Stimulated activated CD8-positive, alpha-beta memory T cell treated with anti-CD3 and anti-CD28 coated beads, Interleukin-4, amount 100 ng/mL, for 48 hours (primary cell): ENCODE results near the gene ZNF354B.
"Not testable (repeated sequence)": the region's sequence is repeated elsewhere in the genome, so short reads cannot be mapped to it uniquely, and the experiment has no call there.

ENCODE experiments used
- DNase-seq: peaks from one replicate; pipeline ENCODE4 v3.0.0-alpha.2; 2020

ZNF354B gene

GRCh38 chr5:178859625-178860521, at the start of gene ZNF354B:
ZNF354B (plus strand) TSS chr5:178859953; CDS start chr5:178861048, 1,095 bp downstream.
- peak; percentile 84 for DNase-seq

- DNase-seq = no peak
Observed at GRCh38 chr5:178817506-178817905, 42.2 kb upstream of the ZNF354B start.

DNA sequence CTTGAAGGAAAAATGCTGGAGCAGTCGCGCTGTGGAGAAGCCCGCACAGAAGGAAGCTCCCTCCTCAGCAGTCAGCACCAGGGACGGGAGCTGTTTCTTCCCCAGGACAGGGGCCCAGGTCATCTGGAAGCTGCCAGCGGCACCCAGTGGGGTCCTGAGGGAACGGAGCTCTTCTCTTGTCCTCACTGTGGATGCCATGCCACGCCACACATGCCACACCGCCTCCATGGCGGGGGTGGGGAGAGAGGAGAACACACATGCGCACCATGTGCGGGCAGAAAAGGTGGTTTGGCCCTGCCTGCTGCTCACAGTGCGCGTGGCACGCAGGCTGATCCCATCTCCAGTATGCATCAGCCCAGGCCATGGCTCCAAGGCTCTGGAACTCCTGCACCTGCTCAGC, 41.7 kb upstream of the ZNF354B start:
- no peak for DNase-seq

DNA sequence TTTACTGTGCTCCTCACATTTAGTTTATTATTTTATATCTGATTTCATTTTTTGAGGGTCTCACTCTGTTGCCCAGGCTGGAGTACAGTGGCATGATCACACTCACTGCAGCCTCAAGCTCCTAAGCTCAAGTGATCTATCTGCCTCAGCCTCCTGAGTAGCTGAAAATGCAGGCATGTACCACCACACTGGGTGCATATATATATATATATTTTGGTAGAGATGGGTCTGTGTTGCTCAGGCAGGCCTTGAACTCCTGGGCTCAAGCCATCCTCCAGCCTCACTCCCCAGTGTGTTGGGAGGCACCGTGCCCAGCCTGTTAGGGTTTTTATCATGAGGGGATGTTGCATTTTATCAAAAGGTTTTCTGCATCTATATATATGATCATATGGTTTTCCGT, 39.8 kb upstream of the ZNF354B start:
- DNase-seq = no peak

GRCh38 chr5:178825444-178825843, 34.3 kb upstream of the ZNF354B start:
- DNase-seq = no peak

GRCh38 chr5:178826216-178826615, 33.5 kb upstream of the ZNF354B start:
- DNase-seq = no peak

- DNase-seq = no peak
Observed at GRCh38 chr5:178827636-178828035, 32.1 kb upstream of the ZNF354B start.

GRCh38 chr5:178831049-178831448, 28.7 kb upstream of the ZNF354B start:
- no peak for DNase-seq

DNA sequence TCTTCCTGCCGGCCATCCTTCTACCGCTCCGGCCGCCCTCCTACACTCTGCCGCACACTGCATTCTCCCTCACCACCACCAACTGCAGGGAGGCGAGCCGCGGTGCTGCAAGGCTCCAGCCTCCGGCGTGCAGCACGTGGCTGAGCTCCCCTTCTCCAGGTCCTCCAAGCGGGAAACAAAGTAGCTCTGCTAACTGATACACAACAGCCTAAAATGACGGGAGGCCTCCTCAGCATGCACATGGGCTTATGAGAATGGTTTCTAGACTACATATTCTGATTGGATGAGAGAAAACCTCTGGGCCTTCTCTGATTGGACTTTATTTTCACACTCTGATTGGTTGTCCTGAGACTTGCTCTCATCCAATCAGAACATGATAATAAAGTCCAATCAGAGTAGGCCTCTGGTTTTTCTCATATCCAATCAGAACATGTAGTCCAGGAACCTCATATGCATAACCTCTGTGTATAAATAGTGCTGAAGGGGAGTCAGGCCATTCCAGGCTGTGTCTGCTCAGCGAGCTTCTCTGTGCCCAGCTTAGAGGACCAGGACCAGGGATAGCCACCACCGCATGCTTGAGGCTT, 27.0 kb upstream of the ZNF354B start:
- no peak for DNase-seq

- DNase-seq = no peak
Observed at GRCh38 chr5:178836628-178837027, 23.1 kb upstream of the ZNF354B start.

DNA sequence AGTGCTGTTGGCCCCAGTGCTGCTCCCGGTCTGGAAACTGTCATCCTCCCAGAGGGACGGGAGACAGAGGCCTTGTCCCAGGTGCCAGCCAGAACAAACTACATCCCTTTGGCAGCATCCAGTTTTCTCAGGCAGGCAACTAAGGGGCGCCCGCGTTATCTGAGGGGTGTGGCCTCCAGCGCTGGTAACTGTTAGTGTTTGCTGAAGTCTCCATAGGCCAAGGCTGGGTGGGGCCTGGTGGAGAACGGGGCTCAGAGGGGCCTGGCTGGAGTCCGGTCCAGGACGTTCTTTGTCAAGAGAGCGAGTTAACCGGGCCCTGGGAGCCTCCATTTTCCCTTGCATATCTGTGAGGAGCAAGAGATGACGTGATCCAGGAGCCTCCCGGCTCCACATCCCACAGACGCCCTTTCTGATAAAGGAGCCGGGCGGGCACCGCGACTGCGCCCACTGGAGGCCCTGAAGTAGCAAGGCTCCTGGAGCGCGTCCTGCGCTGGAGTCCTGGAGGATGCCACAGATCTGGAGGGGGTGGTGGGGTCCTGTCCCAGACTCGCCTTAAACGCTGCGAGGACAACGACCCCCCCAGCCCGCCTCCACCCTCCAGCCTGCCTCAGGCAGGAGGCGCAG, 20.9 kb upstream of the ZNF354B start:
- not testable (repeated sequence) for DNase-seq

DNA sequence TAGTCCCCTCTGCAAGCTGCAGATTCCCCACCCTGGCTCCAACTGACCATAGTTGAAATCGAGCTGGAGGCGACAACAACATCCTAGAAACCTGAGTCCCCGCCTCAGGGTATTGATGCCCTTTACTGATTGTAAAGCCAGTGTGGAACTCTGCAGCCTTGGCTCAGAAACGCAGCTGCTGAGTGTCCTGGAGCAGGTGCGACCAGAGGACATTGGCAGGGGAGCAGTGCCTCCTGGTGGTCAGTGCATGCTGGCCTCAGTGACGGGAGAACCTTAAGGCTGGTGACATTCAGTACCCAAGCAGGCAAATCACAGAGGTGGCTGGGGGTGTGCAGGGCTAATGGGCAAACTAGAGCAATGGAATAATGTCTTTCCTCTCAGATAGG, 20.4 kb upstream of the ZNF354B start:
- DNase-seq = peak; percentile 65

- DNase-seq = not testable (repeated sequence)
Observed at GRCh38 chr5:178840399-178840798, 19.4 kb upstream of the ZNF354B start.

- no peak for DNase-seq
Observed at GRCh38 chr5:178849316-178849715, 10.4 kb upstream of the ZNF354B start.

- no peak for DNase-seq
Observed at GRCh38 chr5:178851951-178852350, 7.8 kb upstream of the ZNF354B start.

- DNase-seq = no peak
Observed at GRCh38 chr5:178854284-178854683, 5.5 kb upstream of the ZNF354B start.

- not testable (repeated sequence) for DNase-seq
Observed at GRCh38 chr5:178860615-178861014, 862 bp downstream of the ZNF354B start.

DNA sequence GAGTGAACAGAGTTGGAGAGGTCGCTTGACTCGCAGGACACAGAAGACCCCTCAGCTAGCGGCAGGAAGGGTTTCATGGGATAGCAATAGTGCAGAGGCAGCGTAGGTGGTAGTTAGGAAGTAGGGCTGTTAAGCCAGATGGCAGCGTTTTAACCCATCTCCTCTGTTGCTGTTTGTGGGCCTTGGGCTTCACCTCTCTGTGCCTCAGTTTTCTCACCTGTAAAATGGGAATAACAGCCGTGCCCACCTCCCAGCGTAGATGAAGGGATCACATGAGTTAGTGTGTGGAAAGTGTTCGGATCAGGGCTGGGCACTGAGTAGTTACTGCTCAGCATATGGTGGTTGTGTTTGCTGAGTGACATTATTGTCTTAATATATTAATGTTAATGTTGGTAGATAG, 1.9 kb downstream of the ZNF354B start:
- DNase-seq = no peak

- DNase-seq = no peak
Observed at GRCh38 chr5:178866946-178867345, 7.2 kb downstream of the ZNF354B start.

DNA sequence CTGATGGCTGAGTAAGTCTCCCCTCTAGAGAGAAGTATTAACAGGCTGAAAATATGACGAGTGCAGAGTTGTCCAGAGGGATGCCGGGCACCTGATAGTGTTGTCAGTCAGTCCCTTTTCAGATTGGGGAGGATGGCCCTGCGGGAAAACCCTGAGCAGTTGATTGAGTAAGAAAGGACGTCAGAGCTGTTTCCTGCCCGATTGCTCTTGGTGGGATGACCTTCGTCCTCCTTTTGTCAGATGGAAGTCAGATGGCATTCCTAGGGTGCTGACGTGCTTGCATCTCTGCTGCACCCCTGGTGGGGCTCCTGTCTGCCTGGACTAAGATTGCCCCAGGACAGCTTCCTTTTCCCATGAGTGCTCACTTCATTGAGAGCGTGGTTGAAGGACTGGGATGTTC, 9.8 kb downstream of the ZNF354B start:
- DNase-seq = no peak

- no peak for DNase-seq
Observed at GRCh38 chr5:178870411-178870810, 10.7 kb downstream of the ZNF354B start.

GRCh38 chr5:178872302-178872701, 12.5 kb downstream of the ZNF354B start:
- DNase-seq = no peak

- not testable (repeated sequence) for DNase-seq
Observed at GRCh38 chr5:178883115-178883694, 23.5 kb downstream of the ZNF354B start.
